GM12872 (cell line): ENCODE measurements around the gene OR4D1.

Experiments
- TF ChIP-seq, protein P1 (sequence below): IDR thresholded peaks from 3 replicates; pipeline ENCODE4 v1.5.1; 2011; ENCODE audit warnings: low read depth, mild to moderate bottlenecking, low read length, moderate library complexity; ENCODE audit not compliant: insufficient read depth

OR4D1 gene

DNA sequence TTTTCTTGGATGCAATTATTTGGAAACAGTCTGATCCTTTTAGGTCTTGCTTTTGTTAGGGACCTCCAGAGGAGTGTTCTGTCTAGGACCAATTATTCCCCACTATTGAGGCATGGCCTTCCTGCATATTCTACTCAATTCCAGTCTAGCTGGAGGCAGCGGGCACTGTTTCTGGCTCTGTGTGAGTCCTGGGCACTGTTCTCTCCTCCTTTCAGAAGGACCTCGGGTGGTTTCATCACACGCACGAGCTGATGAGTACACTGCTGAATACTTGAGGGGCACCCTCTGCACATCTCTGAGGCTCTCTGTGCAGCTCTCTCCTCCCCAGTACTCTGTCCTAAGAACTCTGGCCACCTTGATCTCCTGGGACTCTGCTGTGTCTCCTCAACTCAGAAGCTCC is 34.2 kb upstream of the OR4D1 start:
- TF ChIP-seq, protein P1, sequence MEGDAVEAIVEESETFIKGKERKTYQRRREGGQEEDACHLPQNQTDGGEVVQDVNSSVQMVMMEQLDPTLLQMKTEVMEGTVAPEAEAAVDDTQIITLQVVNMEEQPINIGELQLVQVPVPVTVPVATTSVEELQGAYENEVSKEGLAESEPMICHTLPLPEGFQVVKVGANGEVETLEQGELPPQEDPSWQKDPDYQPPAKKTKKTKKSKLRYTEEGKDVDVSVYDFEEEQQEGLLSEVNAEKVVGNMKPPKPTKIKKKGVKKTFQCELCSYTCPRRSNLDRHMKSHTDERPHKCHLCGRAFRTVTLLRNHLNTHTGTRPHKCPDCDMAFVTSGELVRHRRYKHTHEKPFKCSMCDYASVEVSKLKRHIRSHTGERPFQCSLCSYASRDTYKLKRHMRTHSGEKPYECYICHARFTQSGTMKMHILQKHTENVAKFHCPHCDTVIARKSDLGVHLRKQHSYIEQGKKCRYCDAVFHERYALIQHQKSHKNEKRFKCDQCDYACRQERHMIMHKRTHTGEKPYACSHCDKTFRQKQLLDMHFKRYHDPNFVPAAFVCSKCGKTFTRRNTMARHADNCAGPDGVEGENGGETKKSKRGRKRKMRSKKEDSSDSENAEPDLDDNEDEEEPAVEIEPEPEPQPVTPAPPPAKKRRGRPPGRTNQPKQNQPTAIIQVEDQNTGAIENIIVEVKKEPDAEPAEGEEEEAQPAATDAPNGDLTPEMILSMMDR, result no peak

DNA sequence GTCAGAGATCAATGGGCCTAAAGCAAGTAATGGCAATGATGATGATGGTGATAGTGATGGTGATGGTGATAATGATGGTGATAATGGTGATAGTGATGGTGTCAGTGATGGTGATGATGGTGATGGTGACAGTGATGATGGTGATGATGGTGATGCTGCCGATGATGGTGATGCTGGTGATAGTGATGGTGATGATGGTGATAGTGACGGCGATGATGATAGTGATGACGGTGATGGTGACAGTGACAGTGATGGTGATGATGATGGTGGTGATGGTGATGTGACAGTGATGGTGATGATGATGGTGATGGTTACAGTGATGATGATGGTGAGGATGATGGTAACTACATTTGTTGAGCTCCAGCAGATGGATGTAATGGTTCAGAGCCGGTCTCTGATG is 30.8 kb upstream of the OR4D1 start:
- TF ChIP-seq, protein P1, result no peak

DNA sequence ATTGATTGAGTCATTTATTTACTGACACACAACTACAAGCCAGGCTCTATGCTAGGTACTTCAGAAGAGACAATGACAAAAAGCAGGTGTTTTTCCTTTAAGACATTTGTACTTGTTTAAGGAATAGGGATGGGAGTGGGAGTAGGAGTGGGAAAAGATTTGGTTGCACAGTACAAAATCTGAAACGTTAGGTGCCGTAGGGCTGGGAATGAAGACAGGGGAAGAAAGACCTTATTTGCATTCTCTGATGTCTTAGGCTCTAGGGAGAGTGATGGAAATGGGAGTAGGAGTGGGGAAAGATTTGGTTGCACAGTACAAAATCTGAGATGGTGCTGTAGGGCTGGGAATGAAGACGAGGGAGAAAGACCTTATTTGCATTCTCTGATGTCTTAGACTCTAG is 28.7 kb upstream of the OR4D1 start:
- TF ChIP-seq, protein P1, result no peak

DNA sequence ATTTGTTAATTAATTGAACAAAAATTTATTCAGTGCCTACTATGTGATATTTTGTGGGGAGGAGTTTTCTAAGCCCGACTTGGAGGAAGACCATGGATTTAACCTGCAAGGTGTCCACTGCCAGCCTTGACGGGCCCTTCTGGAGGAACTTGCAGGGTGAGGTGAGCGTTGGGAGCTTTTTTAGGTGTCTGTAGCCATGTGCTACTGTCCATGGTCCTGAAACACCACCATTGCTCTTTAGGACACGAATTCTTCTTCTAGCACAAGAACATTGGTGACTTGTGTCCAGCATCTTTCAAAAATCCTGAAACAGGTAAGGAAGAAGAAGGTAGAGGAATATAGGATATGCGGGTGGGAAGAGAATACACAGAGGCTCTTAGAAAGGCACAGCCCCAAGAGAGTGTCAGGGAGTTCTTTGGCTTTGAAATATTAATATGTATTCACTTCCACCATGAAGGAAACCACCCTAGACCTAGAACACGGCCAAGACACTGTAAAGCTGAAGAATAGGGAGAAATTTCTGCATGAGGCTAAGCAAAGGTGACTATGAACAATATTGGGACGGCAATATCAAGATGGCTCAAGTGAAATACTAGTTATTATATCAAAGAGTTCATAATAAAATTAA is 27.9 kb upstream of the OR4D1 start:
- TF ChIP-seq, protein P1, result no peak

DNA sequence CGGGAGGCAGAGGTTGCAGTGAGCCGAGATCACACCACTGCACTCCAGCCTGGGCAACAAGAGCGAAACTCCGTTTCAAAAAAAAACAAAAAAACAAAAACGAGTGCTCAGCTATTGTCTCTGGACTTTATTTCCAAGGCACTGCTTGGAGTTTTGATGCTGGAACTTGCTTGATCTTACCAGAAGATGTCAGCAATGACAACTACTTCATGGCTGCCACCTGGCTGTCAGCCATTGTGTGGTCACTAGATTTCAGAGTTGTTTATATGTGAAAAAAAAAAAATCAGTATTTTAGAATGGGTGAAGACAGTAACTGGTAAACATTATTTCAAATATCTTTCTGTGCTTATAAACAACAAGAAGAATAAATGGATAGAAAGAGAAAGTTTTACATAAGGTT is 26.3 kb upstream of the OR4D1 start:
- TF ChIP-seq, protein P1, result peak; percentile 31; the same call in 1 of the 3 replicates

DNA sequence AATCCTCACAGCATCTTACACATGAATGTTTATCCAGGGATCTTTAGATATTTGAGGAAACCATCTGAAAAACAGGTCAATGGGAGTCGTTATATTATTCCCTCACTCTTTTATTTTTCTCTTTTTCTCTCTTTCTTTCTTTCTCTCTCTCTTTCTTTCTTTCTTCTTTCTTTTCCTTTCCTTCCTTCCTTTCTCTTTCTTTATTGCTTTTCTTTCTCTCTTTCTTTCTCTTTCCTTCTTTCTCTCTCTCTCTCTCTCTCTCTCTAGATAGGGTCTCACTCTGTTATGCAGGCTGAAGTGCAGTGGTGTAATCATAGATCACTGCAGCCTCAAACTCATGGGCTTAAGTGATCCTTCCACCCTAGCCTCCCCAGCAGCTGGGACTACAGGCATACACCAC is 20.3 kb upstream of the OR4D1 start:
- TF ChIP-seq, protein P1, result no peak

DNA sequence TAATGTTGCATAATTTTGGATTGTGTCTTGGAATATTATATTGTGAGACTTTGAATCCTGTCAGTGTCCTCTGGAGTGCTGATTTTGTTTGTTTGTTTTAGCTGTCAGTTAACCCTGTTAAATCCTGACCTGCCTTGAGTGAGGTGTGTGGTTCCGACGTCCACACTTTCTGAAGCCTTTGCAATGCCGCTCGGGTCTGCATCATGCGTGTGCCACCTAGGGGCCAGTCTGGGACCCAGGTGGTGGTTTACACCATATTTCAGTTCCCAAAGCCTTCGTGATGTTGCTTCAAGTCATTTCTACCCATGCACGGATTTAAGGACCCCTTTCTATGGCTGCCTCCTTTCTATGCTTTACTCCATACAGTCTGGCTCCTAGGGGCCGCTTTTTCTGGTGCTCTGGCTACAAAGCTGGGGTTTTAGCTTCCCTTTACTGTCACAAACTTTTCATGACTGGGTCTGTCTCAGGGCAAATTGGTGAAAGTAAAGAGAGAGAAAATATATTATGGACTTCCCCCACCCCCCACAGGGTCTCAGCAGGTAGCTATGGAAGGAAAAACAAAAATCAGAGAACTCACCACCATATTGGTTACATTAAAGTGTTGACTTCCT is 11.4 kb upstream of the OR4D1 start:
- TF ChIP-seq, protein P1, result peak; percentile 29; the same call in 1 of the 3 replicates
